ENCODE data around the gene GGTLC1.
"Not testable (repeated sequence)": the region's sequence is repeated elsewhere in the genome, so short reads cannot be mapped to it uniquely, and the experiment has no call there.

DNA sequence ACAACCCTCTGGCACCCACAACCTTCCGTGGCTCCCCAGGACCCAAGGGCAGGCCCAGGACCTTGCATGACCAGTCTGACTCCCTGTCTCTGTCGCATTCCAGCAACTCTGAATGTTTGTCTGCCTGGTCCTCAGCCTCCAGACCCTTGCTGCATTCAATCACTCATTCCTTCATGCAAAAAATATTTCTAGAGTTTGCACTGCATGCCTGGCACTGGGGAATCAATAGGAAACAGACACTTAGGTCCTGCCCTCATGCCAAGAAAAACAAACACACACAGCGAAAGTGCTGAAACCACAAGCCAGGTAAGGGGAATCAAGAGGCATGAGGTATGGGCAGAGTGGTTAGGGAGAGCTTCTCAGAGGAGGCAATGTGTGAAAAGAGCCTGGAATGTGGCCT is 1.9 kb downstream of the GGTLC1 start:
- not testable (repeated sequence) for TF ChIP-seq EZH2 (IDR thresholded peaks at IDR 0.05; ENCODE audit: low read depth, unreplicated experiment); EZH2phosphoT487 (IDR thresholded peaks at IDR 0.05; ENCODE audit: unreplicated experiment); POLR2AphosphoS5 (IDR thresholded peaks at IDR 0.05; ENCODE audit: low read depth); ZNF331 (CRISPR knock-in tag; IDR thresholded peaks at IDR 0.05; ENCODE audit: low read depth)
- TF ChIP-seq, protein P1, sequence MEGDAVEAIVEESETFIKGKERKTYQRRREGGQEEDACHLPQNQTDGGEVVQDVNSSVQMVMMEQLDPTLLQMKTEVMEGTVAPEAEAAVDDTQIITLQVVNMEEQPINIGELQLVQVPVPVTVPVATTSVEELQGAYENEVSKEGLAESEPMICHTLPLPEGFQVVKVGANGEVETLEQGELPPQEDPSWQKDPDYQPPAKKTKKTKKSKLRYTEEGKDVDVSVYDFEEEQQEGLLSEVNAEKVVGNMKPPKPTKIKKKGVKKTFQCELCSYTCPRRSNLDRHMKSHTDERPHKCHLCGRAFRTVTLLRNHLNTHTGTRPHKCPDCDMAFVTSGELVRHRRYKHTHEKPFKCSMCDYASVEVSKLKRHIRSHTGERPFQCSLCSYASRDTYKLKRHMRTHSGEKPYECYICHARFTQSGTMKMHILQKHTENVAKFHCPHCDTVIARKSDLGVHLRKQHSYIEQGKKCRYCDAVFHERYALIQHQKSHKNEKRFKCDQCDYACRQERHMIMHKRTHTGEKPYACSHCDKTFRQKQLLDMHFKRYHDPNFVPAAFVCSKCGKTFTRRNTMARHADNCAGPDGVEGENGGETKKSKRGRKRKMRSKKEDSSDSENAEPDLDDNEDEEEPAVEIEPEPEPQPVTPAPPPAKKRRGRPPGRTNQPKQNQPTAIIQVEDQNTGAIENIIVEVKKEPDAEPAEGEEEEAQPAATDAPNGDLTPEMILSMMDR (conservative IDR thresholded peaks at IDR 0.05; ENCODE audit: low read depth in 2 of 2) = not testable (repeated sequence)
- TF ChIP-seq, protein P2, sequence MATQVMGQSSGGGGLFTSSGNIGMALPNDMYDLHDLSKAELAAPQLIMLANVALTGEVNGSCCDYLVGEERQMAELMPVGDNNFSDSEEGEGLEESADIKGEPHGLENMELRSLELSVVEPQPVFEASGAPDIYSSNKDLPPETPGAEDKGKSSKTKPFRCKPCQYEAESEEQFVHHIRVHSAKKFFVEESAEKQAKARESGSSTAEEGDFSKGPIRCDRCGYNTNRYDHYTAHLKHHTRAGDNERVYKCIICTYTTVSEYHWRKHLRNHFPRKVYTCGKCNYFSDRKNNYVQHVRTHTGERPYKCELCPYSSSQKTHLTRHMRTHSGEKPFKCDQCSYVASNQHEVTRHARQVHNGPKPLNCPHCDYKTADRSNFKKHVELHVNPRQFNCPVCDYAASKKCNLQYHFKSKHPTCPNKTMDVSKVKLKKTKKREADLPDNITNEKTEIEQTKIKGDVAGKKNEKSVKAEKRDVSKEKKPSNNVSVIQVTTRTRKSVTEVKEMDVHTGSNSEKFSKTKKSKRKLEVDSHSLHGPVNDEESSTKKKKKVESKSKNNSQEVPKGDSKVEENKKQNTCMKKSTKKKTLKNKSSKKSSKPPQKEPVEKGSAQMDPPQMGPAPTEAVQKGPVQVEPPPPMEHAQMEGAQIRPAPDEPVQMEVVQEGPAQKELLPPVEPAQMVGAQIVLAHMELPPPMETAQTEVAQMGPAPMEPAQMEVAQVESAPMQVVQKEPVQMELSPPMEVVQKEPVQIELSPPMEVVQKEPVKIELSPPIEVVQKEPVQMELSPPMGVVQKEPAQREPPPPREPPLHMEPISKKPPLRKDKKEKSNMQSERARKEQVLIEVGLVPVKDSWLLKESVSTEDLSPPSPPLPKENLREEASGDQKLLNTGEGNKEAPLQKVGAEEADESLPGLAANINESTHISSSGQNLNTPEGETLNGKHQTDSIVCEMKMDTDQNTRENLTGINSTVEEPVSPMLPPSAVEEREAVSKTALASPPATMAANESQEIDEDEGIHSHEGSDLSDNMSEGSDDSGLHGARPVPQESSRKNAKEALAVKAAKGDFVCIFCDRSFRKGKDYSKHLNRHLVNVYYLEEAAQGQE (IDR thresholded peaks at IDR 0.05; ENCODE audit: unreplicated experiment) = not testable (repeated sequence)
- TF ChIP-seq, protein P3, sequence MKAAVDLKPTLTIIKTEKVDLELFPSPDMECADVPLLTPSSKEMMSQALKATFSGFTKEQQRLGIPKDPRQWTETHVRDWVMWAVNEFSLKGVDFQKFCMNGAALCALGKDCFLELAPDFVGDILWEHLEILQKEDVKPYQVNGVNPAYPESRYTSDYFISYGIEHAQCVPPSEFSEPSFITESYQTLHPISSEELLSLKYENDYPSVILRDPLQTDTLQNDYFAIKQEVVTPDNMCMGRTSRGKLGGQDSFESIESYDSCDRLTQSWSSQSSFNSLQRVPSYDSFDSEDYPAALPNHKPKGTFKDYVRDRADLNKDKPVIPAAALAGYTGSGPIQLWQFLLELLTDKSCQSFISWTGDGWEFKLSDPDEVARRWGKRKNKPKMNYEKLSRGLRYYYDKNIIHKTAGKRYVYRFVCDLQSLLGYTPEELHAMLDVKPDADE (IDR thresholded peaks at IDR 0.05) = not testable (repeated sequence)
